PFSK-1 (cell line): Measurements from ENCODE around the gene AJM1.

Experiments used
- FOXP2 ChIP-seq: optimal IDR thresholded peaks from 2 replicates; pipeline ENCODE3; 2011; ENCODE audit warnings: borderline replicate concordance, control low read depth, inconsistent platforms; ENCODE audit not compliant: insufficient read depth; ENCODE audit errors: extremely low read length, extremely low read depth
- POLR2AphosphoS5 ChIP-seq: IDR thresholded peaks from 2 replicates; pipeline ENCODE4 v1.6.1; 2012; ENCODE audit warnings: low read depth, mild to moderate bottlenecking, control low read depth, low read length, moderate library complexity
- SIN3A ChIP-seq: IDR thresholded peaks from 2 replicates; pipeline ENCODE4 v1.6.1; 2012; ENCODE audit warnings: mild to moderate bottlenecking, low read length, moderate library complexity, borderline replicate concordance; ENCODE audit not compliant: insufficient read depth
- TAF1 ChIP-seq: IDR thresholded peaks from 2 replicates; pipeline ENCODE4 v1.6.1; 2012; ENCODE audit warnings: low read length, control low read depth, borderline replicate concordance; ENCODE audit not compliant: insufficient read depth
- TF ChIP-seq, protein P1 (sequence below), 2 experiments: IDR thresholded peaks; 2 replicates each; pipeline versions ENCODE4 v1.6.1 to v1.8.0; 2011 to 2012; ENCODE audit warnings: low read depth in 2 of 2, low read length in 2 of 2, control low read depth in 1 of 2, inconsistent platforms in 1 of 2, mild to moderate bottlenecking in 1 of 2, moderate library complexity in 1 of 2; ENCODE audit not compliant: insufficient read depth in 1 of 2

AJM1 gene

GRCh38 chr9:136827794-136828473, 14.3 kb upstream of the AJM1 start:
- TF ChIP-seq SIN3A (no peak), TAF1 (no peak), POLR2AphosphoS5 (no peak), FOXP2 (no peak)
- TF ChIP-seq, protein P1, sequence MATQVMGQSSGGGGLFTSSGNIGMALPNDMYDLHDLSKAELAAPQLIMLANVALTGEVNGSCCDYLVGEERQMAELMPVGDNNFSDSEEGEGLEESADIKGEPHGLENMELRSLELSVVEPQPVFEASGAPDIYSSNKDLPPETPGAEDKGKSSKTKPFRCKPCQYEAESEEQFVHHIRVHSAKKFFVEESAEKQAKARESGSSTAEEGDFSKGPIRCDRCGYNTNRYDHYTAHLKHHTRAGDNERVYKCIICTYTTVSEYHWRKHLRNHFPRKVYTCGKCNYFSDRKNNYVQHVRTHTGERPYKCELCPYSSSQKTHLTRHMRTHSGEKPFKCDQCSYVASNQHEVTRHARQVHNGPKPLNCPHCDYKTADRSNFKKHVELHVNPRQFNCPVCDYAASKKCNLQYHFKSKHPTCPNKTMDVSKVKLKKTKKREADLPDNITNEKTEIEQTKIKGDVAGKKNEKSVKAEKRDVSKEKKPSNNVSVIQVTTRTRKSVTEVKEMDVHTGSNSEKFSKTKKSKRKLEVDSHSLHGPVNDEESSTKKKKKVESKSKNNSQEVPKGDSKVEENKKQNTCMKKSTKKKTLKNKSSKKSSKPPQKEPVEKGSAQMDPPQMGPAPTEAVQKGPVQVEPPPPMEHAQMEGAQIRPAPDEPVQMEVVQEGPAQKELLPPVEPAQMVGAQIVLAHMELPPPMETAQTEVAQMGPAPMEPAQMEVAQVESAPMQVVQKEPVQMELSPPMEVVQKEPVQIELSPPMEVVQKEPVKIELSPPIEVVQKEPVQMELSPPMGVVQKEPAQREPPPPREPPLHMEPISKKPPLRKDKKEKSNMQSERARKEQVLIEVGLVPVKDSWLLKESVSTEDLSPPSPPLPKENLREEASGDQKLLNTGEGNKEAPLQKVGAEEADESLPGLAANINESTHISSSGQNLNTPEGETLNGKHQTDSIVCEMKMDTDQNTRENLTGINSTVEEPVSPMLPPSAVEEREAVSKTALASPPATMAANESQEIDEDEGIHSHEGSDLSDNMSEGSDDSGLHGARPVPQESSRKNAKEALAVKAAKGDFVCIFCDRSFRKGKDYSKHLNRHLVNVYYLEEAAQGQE (IDR thresholded peaks at IDR 0.05; ENCODE audit: insufficient read depth in 1 of 2, low read depth in 2 of 2, low read length in 2 of 2) = no peak

DNA sequence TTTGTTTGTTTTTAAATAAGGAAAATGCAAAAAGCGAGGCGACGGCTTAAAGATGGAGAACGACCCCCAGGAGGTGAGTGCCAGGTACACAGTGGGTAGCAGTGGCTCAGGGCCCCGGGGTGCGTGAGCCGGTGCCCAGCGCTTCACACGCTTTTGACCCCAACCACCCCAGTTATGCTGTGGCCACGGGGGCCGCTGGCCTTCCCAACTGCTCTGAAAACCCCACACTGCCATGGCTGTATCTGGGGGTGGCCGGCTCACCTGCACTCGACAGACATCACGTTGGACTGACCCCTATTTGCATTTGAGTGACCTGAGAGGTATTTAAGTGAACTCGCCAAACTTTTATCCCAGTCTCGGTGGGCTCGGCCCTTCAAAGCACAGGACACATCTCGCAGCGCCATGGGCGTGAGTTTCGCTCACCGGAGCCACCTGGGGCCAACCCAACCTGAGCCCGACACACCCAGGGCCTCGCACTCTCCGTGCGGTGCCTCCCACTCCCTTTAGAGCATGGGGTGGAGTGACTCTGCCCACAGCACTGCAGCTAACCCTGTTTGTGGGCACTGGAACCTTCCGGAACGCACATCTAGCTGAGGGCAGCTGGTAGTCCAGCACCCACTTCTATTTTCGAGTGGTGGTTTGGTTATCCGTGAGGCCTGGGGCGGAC, 13.7 kb upstream of the AJM1 start:
- TF ChIP-seq FOXP2 = no peak
- TF ChIP-seq, protein P1 (IDR thresholded peaks at IDR 0.05; ENCODE audit: insufficient read depth in 1 of 2, low read depth in 2 of 2, low read length in 2 of 2) = no peak
- TF ChIP-seq SIN3A = no peak
- no peak for TF ChIP-seq TAF1
- TF ChIP-seq POLR2AphosphoS5 = no peak

- TF ChIP-seq FOXP2 = no peak
- TF ChIP-seq TAF1 = no peak
- no peak for TF ChIP-seq POLR2AphosphoS5
- TF ChIP-seq, protein P1 (IDR thresholded peaks at IDR 0.05; ENCODE audit: insufficient read depth in 1 of 2, low read depth in 2 of 2, low read length in 2 of 2) = no peak
- TF ChIP-seq SIN3A = no peak
These were observed 12.9 kb upstream of the AJM1 start for GRCh38 chr9:136829412-136829811.

GRCh38 chr9:136829981-136830885, 12.0 kb upstream of the AJM1 start:
- TF ChIP-seq SIN3A = no peak

DNA sequence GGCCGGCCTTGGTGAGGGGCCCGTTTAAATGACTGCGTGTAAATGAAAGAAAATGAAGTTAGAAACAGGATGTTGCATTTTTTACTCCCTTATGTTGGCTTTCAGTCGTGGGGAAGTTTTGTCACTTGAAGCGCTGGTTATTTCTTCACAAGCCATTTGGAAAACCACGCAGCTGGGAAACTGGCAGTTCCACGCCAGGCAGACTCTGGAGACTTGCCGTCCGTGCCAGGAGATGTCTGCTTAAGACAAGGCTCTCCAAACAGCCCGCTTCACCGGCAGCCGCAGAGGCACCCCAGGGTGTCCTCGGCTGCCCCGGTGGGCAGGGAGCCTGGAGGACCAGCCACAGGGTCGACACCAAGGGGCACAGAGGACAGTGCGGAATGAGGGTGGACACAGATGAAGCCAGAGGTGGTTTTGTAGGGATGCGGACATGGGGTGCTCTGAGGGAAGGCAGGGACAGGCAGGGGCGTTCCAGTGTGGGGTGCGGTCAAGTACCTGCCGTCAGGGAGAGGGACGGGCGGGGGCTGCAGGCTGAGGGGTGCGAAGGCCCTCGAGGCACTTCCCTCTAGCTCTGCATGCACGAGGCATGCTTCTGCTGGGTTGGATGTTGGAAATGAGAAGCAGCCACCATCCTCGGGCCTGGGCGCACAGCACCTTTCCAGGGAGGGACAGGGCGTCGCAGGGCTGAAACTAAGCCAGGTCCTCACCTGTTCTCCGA, 11.1 kb upstream of the AJM1 start:
- TF ChIP-seq TAF1 (no peak), FOXP2 (no peak)

DNA sequence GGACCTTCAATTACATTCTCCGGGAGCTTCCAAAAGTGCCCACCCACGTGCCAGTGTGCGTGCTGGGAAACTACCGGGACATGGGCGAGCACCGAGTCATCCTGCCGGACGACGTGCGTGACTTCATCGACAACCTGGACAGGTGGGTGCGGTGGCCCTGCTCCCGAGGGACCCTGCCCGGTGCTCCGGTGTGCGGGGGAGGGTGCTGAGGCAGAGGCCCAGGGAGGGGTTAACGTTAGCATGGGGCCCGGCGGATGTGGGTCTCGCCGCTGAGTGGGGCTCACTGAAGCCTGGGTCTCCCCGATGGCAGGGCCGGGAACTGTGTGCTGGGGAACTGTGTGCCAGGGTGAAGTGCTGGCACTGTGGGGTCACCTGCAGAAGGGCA, 10.6 kb upstream of the AJM1 start:
- TF ChIP-seq TAF1 = no peak
- TF ChIP-seq FOXP2 = no peak
- TF ChIP-seq POLR2AphosphoS5 = no peak
- no peak for TF ChIP-seq SIN3A
- TF ChIP-seq, protein P1 (IDR thresholded peaks at IDR 0.05; ENCODE audit: insufficient read depth in 1 of 2, low read depth in 2 of 2, low read length in 2 of 2) = no peak
